SKM-1 (cell line): Measurements from ENCODE around the gene HSP90AB1.

Experiments used
- DNase-seq: peaks from one replicate; lab custom pipeline; 2025; ENCODE audit not compliant: unreplicated experiment; lab: John Stamatoyannopoulos, UW

HSP90AB1 gene

GRCh38 chr6:44268095-44268628 lies 21.3 kb downstream of the HSP90AB1 start:
- peak; percentile 21 for DNase-seq

GRCh38 chr6:44269178-44269920 lies 22.4 kb downstream of the HSP90AB1 start:
- DNase-seq, result no peak

- no peak for DNase-seq
Observed at GRCh38 chr6:44269921-44270525, 23.1 kb downstream of the HSP90AB1 start, which contains the start of gene TMEM151B. Gene TMEM151B, plus strand, starts transcription at chr6:44270450. Its CDS starts 293 bp downstream, at chr6:44270743.

GRCh38 chr6:44270526-44271405 lies 23.9 kb downstream of the HSP90AB1 start:
- no peak for DNase-seq

- DNase-seq, result no peak
Observed at GRCh38 chr6:44271406-44271723, 24.5 kb downstream of the HSP90AB1 start.

- DNase-seq, result no peak
Observed at GRCh38 chr6:44271914-44272313, 25.0 kb downstream of the HSP90AB1 start.

GRCh38 chr6:44272529-44272928 lies 25.6 kb downstream of the HSP90AB1 start:
- no peak for DNase-seq

- DNase-seq, result no peak
Observed at GRCh38 chr6:44272999-44273566, 26.2 kb downstream of the HSP90AB1 start.

GRCh38 chr6:44273617-44274016 lies 26.7 kb downstream of the HSP90AB1 start:
- DNase-seq, result no peak

- DNase-seq, result no peak
Observed at GRCh38 chr6:44275271-44275748, 28.4 kb downstream of the HSP90AB1 start.

- DNase-seq, result no peak
Observed at GRCh38 chr6:44275749-44276648, 29.1 kb downstream of the HSP90AB1 start.

- DNase-seq, result no peak
Observed at GRCh38 chr6:44276667-44277640, 30.1 kb downstream of the HSP90AB1 start.

- no peak for DNase-seq
Observed at GRCh38 chr6:44277763-44278162, 30.9 kb downstream of the HSP90AB1 start.

- DNase-seq, result no peak
Observed at GRCh38 chr6:44278315-44278714, 31.4 kb downstream of the HSP90AB1 start.

- DNase-seq, result no peak
Observed at GRCh38 chr6:44278774-44279697, 32.1 kb downstream of the HSP90AB1 start.

GRCh38 chr6:44284121-44284520 lies 37.2 kb downstream of the HSP90AB1 start:
- DNase-seq, result peak; percentile 22

- no peak for DNase-seq
Observed at GRCh38 chr6:44284867-44285266, 38.0 kb downstream of the HSP90AB1 start.
